Measurements from ENCODE around the gene TPGS2.
A peak's percentile ranks its signal among the peaks of the same experiment; 100 is the strongest.

TPGS2 gene

GRCh38 chr18:36812678-36813077 is 16.1 kb downstream of the TPGS2 start:
- Histone ChIP-seq H3K36me3 (no peaks in the 10 kb centered on the region), H3K4me1 (no peaks in the 10 kb centered on the region), H3K9me3 (no peaks in the 10 kb centered on the region), H3K4me3 (ENCODE audit: low read depth, low read length) (no peak overlapping the region), H3K27me3 (no peaks in the 10 kb centered on the region)
- TF ChIP-seq CTCF (IDR thresholded peaks at IDR 0.05; ENCODE audit: low read depth, low read length) = no peak
- DNase-seq = no peak

- no peak for TF ChIP-seq CTCF (IDR thresholded peaks at IDR 0.05; ENCODE audit: low read depth, low read length)
- H3K4me1 ChIP-seq = no peaks in the 10 kb centered on the region
- H3K4me3 ChIP-seq (ENCODE audit: low read depth, low read length) = no peak overlapping the region
- no peaks in the 10 kb centered on the region for H3K27me3 ChIP-seq
- DNase-seq = no peak
- H3K36me3 ChIP-seq = no peaks in the 10 kb centered on the region
- no peaks in the 10 kb centered on the region for H3K9me3 ChIP-seq
These were observed 16.8 kb downstream of the TPGS2 start for GRCh38 chr18:36811955-36812354.

- Histone ChIP-seq H3K36me3 (no peaks in the 10 kb centered on the region), H3K4me3 (ENCODE audit: low read depth, low read length) (no peak overlapping the region), H3K4me1 (no peaks in the 10 kb centered on the region), H3K9me3 (no peaks in the 10 kb centered on the region), H3K27me3 (no peaks in the 10 kb centered on the region)
- DNase-seq = no peak
- TF ChIP-seq CTCF (IDR thresholded peaks at IDR 0.05; ENCODE audit: low read depth, low read length) = no peak
These were observed 17.4 kb downstream of the TPGS2 start for GRCh38 chr18:36811430-36811829.

GRCh38 chr18:36809590-36810381 is 19.0 kb downstream of the TPGS2 start:
- TF ChIP-seq CTCF (IDR thresholded peaks at IDR 0.05; ENCODE audit: low read depth, low read length) = peak; percentile 69
- no peaks in the 10 kb centered on the region for H3K36me3 ChIP-seq
- no peaks in the 10 kb centered on the region for H3K27me3 ChIP-seq
- H3K4me1 ChIP-seq = no peaks in the 10 kb centered on the region
- no peak overlapping the region for H3K4me3 ChIP-seq (ENCODE audit: low read depth, low read length)
- peak; percentile 14 for DNase-seq
- no peaks in the 10 kb centered on the region for H3K9me3 ChIP-seq

GRCh38 chr18:36808681-36809080 is 20.1 kb downstream of the TPGS2 start:
- H3K27me3 ChIP-seq = no peaks in the 10 kb centered on the region
- H3K4me1 ChIP-seq = no peaks in the 10 kb centered on the region
- no peak for TF ChIP-seq CTCF (IDR thresholded peaks at IDR 0.05; ENCODE audit: low read depth, low read length)
- no peak for DNase-seq
- H3K9me3 ChIP-seq = no peaks in the 10 kb centered on the region
- H3K36me3 ChIP-seq = no peaks in the 10 kb centered on the region
- H3K4me3 ChIP-seq (ENCODE audit: low read depth, low read length) = no peak overlapping the region

- H3K36me3 ChIP-seq = no peaks in the 10 kb centered on the region
- no peak overlapping the region for H3K4me3 ChIP-seq (ENCODE audit: low read depth, low read length)
- H3K4me1 ChIP-seq = no peaks in the 10 kb centered on the region
- DNase-seq = no peak
- no peaks in the 10 kb centered on the region for H3K9me3 ChIP-seq
- no peak for TF ChIP-seq CTCF (IDR thresholded peaks at IDR 0.05; ENCODE audit: low read depth, low read length)
- no peaks in the 10 kb centered on the region for H3K27me3 ChIP-seq
These were observed 23.7 kb downstream of the TPGS2 start for GRCh38 chr18:36805105-36805504.
